ENCODE results near the gene MACC1. TPM values are rescaled to one million over a fixed set of nuclear protein-coding genes. Genes with fewer than 3 reads are reported as not detected.

MACC1 gene
- total and polyA plus RNA-seq, 9 of the 15 experiments (the other 6 are each of a cell fraction or from before 2014, with no cell fraction given), result 5.9 to 30.2 (median 10.4) TPM

DNA sequence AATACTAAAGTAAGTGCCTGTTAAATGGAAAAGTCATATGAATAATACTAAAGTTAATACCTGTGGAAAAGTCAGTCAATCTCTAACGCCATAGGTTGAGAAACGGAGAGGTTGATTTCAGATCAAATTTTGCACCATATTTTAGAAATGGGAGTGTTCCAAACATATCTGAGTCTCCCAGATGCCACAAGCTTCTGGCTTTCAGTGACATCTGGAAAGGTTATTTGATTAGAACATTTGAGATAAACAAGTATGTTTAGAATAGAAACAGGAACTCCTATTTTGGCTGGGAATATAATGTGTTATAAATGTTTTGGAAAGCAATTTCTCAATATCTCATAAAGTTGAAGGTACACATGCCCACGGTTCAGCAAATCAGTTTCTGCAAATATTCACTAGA, 5.8 kb downstream of the MACC1 start (continued):
- TF ChIP-seq TAL1 (IDR thresholded peaks at IDR 0.05) (peak; percentile 78), SRF (CRISPR knock-in tag; IDR thresholded peaks at IDR 0.05) (peak in 1 of 2 experiments; percentile 85; a peak in 1 of 4 replicates)

- CTCF ChIA-PET (ENCODE audit: low intra/inter-chr PET ratio), result no interaction called here
- TF ChIP-seq TRIM28 (IDR thresholded peaks at IDR 0.05) (peak; percentile 31; the same call in 1 of the 2 replicates), CBX3 (IDR thresholded peaks at IDR 0.05; ENCODE audit: borderline replicate concordance in 1 of 2, low read length in 2 of 2) (peak in 1 of 2 experiments; percentile 86; a peak in 1 of 3 replicates), CHAMP1 (IDR thresholded peaks at IDR 0.05) (peak; percentile 73), FOXK1 (CRISPR knock-in tag; IDR thresholded peaks at IDR 0.05; ENCODE audit: borderline replicate concordance) (no peak)
- TF ChIP-seq, protein P1, sequence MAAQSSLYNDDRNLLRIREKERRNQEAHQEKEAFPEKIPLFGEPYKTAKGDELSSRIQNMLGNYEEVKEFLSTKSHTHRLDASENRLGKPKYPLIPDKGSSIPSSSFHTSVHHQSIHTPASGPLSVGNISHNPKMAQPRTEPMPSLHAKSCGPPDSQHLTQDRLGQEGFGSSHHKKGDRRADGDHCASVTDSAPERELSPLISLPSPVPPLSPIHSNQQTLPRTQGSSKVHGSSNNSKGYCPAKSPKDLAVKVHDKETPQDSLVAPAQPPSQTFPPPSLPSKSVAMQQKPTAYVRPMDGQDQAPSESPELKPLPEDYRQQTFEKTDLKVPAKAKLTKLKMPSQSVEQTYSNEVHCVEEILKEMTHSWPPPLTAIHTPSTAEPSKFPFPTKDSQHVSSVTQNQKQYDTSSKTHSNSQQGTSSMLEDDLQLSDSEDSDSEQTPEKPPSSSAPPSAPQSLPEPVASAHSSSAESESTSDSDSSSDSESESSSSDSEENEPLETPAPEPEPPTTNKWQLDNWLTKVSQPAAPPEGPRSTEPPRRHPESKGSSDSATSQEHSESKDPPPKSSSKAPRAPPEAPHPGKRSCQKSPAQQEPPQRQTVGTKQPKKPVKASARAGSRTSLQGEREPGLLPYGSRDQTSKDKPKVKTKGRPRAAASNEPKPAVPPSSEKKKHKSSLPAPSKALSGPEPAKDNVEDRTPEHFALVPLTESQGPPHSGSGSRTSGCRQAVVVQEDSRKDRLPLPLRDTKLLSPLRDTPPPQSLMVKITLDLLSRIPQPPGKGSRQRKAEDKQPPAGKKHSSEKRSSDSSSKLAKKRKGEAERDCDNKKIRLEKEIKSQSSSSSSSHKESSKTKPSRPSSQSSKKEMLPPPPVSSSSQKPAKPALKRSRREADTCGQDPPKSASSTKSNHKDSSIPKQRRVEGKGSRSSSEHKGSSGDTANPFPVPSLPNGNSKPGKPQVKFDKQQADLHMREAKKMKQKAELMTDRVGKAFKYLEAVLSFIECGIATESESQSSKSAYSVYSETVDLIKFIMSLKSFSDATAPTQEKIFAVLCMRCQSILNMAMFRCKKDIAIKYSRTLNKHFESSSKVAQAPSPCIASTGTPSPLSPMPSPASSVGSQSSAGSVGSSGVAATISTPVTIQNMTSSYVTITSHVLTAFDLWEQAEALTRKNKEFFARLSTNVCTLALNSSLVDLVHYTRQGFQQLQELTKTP (IDR thresholded peaks at IDR 0.05; ENCODE audit: low read depth in 1 of 2, partially characterized antibody in 2 of 2), result no peak
- TF ChIP-seq, protein P2, sequence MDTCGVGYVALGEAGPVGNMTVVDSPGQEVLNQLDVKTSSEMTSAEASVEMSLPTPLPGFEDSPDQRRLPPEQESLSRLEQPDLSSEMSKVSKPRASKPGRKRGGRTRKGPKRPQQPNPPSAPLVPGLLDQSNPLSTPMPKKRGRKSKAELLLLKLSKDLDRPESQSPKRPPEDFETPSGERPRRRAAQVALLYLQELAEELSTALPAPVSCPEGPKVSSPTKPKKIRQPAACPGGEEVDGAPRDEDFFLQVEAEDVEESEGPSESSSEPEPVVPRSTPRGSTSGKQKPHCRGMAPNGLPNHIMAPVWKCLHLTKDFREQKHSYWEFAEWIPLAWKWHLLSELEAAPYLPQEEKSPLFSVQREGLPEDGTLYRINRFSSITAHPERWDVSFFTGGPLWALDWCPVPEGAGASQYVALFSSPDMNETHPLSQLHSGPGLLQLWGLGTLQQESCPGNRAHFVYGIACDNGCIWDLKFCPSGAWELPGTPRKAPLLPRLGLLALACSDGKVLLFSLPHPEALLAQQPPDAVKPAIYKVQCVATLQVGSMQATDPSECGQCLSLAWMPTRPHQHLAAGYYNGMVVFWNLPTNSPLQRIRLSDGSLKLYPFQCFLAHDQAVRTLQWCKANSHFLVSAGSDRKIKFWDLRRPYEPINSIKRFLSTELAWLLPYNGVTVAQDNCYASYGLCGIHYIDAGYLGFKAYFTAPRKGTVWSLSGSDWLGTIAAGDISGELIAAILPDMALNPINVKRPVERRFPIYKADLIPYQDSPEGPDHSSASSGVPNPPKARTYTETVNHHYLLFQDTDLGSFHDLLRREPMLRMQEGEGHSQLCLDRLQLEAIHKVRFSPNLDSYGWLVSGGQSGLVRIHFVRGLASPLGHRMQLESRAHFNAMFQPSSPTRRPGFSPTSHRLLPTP (IDR thresholded peaks at IDR 0.05; ENCODE audit: borderline replicate concordance, extremely low read depth, insufficient read length), result no peak
Observed at GRCh38 chr7:20208651-20209307, 8.4 kb downstream of the MACC1 start.

More at GRCh38 chr7:20208651-20209307, 8.4 kb downstream of the MACC1 start:
- Histone ChIP-seq H3K27ac (ENCODE audit: extremely low read depth, low read depth, low read length) (no peak overlapping the region), H2AFZ (ENCODE audit: low read depth, low read length) (no peak overlapping the region), H3K4me2 (ENCODE audit: insufficient read depth, low read length) (no peak overlapping the region), H3K9ac (ENCODE audit: insufficient read depth in 1 of 2, low read depth in 2 of 2, low read length in 2 of 2) (no peak overlapping the region), H3K9me3 (replicated peaks; ENCODE audit: control insufficient read depth, insufficient read depth, low read depth, low read length) (peaks cover 29% of the 10 kb centered on the region), H4K20me1 (replicated peaks; ENCODE audit: control insufficient read depth, insufficient read depth, low read length) (no peaks in the 10 kb centered on the region), H3K4me1 (replicated peaks in 1 of 2; ENCODE audit: control insufficient read depth in 2 of 2, insufficient read depth in 2 of 2, low read length in 2 of 2) (peaks cover 5 to 18% of the 10 kb centered on the region in 2 experiments; a peak in 4 of 5 replicates), H3K9me1 (ENCODE audit: control insufficient read depth, insufficient read depth, low read length) (no peaks in the 10 kb centered on the region), H3K27me3 (ENCODE audit: control insufficient read depth in 2 of 2, insufficient read depth in 2 of 2, low read length in 2 of 2) (no peaks in the 10 kb centered on the region), H3K36me3 (ENCODE audit: control insufficient read depth, insufficient read depth, low read length) (peaks cover 11% of the 10 kb centered on the region), H3K79me2 (ENCODE audit: control insufficient read depth, insufficient read depth, low read length) (peaks cover 72% of the 10 kb centered on the region), H3K4me3 (no peak overlapping the region)
- ATAC-seq (no peak), FAIRE-seq (no peak), DNase-seq (ENCODE audit: extremely low read depth in 1 of 4, low spot score in 3 of 4) (no peak)
- intact Hi-C loops (cut with micrococcal nuclease) (no loop called here), in situ Hi-C loops (cut with MboI) (no loop called here)
- POLR2A ChIA-PET, result no interaction called here
- no TSS peak for BruUV-seq (replicated peaks)
- WGBS (ENCODE audit: insufficient coverage, low coverage, missing lambda C conversion rate), result 91% methylated on average over 5 of the region's 6 CpGs
